GM23338 (cell line): Measurements from ENCODE around the gene PRKCG. TPM values are rescaled to one million over a fixed set of nuclear protein-coding genes. Genes with fewer than 3 reads are reported as not detected.
A peak's percentile ranks its signal among the peaks of the same experiment; 100 is the strongest.

Experiments
- ATAC-seq: fragments of 200-7000 bp; cut with Tn5 transposase; 3 replicates; pipeline ENCODE4 v1.9.1; 2020
- DNase-seq: peaks from one replicate; pipeline ENCODE4 v3.0.0-alpha.2; 2015; ENCODE audit warnings: low spot score
- H2AFZ ChIP-seq: fragments of 200-600 bp; sonication (generic); 2 replicates; pipeline ENCODE4 v1.8.0; 2016; ENCODE audit warnings: antibody characterized with exemption, mild to moderate bottlenecking, moderate library complexity
- H3F3A ChIP-seq: fragments of 200-600 bp; sonication (generic); replicated peaks from 2 replicates; pipeline ENCODE4 v1.8.0; 2017; ENCODE audit warnings: antibody characterized with exemption, mixed run types, low read depth
- H3K27ac ChIP-seq: fragments of 200-600 bp; sonication (generic); 2 replicates; pipeline ENCODE4 v1.6.1; 2016; ENCODE audit warnings: low read depth
- H3K27me3 ChIP-seq: fragments of 200-600 bp; sonication (generic); 2 replicates; pipeline ENCODE4 v1.8.0; 2016; ENCODE audit warnings: mild to moderate bottlenecking, mixed run types, moderate library complexity; ENCODE audit not compliant: insufficient read depth
- H3K36me3 ChIP-seq: fragments of 200-600 bp; sonication (generic); 2 replicates; pipeline ENCODE4 v1.8.0; 2016; ENCODE audit warnings: mild to moderate bottlenecking; ENCODE audit not compliant: insufficient read depth
- H3K4me1 ChIP-seq: fragments of 200-600 bp; sonication (generic); 2 replicates; pipeline ENCODE4 v1.8.0; 2016; ENCODE audit warnings: mild to moderate bottlenecking, moderate library complexity; ENCODE audit not compliant: insufficient read depth
- H3K4me2 ChIP-seq: fragments of 200-600 bp; sonication (generic); 2 replicates; pipeline ENCODE4 v1.7.1; 2017; ENCODE audit warnings: mixed run types
- H3K4me3 ChIP-seq: fragments of 200-600 bp; sonication (generic); 2 replicates; pipeline ENCODE4 v1.6.1; 2016; ENCODE audit warnings: mixed run types
- H3K79me2 ChIP-seq: fragments of 200-600 bp; sonication (generic); replicated peaks from 2 replicates; pipeline ENCODE4 v1.8.0; 2017; ENCODE audit warnings: mild to moderate bottlenecking; ENCODE audit not compliant: insufficient read depth
- H3K9me2 ChIP-seq: fragments of 200-600 bp; sonication (generic); 2 replicates; pipeline ENCODE4 v1.8.0; 2017; ENCODE audit not compliant: insufficient read depth
- H4K20me1 ChIP-seq: fragments of 200-600 bp; sonication (generic); replicated peaks from 2 replicates; pipeline ENCODE4 v1.8.0; 2017; ENCODE audit warnings: mild to moderate bottlenecking; ENCODE audit not compliant: insufficient read depth
- H3K27ac Mint-ChIP-seq: 2 replicates; pipeline ENCODE4 v1.8.0; 2020; ENCODE audit warnings: inconsistent platforms, mild to moderate bottlenecking, moderate library complexity, mixed read lengths
- H3K27me3 Mint-ChIP-seq: 3 replicates; pipeline ENCODE4 v1.8.0; 2022; ENCODE audit warnings: low read depth, mild to moderate bottlenecking, moderate library complexity, mixed read lengths, inconsistent platforms; ENCODE audit not compliant: insufficient read depth, poor library complexity
- H3K36me3 Mint-ChIP-seq: 3 replicates; pipeline ENCODE4 v1.8.0; 2021; ENCODE audit warnings: low read depth, mild to moderate bottlenecking, inconsistent platforms, moderate library complexity, mixed read lengths
- H3K4me1 Mint-ChIP-seq: 3 replicates; pipeline ENCODE4 v1.8.0; 2020; ENCODE audit warnings: mild to moderate bottlenecking, inconsistent platforms, mixed read lengths
- H3K4me3 Mint-ChIP-seq: 3 replicates; pipeline ENCODE4 v1.8.0; 2021; ENCODE audit warnings: moderate library complexity, mild to moderate bottlenecking, inconsistent platforms, mixed read lengths
- H3K9me3 Mint-ChIP-seq: 3 replicates; pipeline ENCODE4 v1.8.0; 2020; ENCODE audit warnings: moderate library complexity, mild to moderate bottlenecking, inconsistent platforms, mixed read lengths
- CREB1 ChIP-seq: fragments of 250-450 bp; sonication (Bioruptor Pico); IDR thresholded peaks from 2 replicates; pipeline ENCODE4 v1.5.0; 2020; ENCODE audit warnings: low read depth, mild to moderate bottlenecking, moderate library complexity
- CTCF ChIP-seq, 2 experiments: fragments of 200-600 bp in 1 of 2; sonication (generic) in 1 of 2; conservative IDR thresholded peaks; 2 replicates each; pipeline versions ENCODE4 v1.5.1 to v1.6.1; 2016 to 2017; ENCODE audit warnings: antibody characterized with exemption in 2 of 2, low read depth in 2 of 2, mild to moderate bottlenecking in 2 of 2, moderate library complexity in 1 of 2
- EZH2 ChIP-seq: fragments of 200-600 bp; sonication (generic); IDR thresholded peaks from one replicate; pipeline ENCODE4 v1.8.0; 2017; ENCODE audit warnings: antibody characterized with exemption, mild to moderate bottlenecking, low read depth; ENCODE audit not compliant: unreplicated experiment
- JUNB ChIP-seq: IDR thresholded peaks from one replicate; pipeline ENCODE4 v1.6.1; 2016; ENCODE audit warnings: antibody characterized with exemption; ENCODE audit not compliant: unreplicated experiment
- POLR2AphosphoS5 ChIP-seq: IDR thresholded peaks from 2 replicates; pipeline ENCODE4 v1.6.1; 2016; ENCODE audit warnings: antibody characterized with exemption, low read depth
- STAT1 ChIP-seq: IDR thresholded peaks from one replicate; pipeline ENCODE4 v1.6.1; 2016; ENCODE audit warnings: antibody characterized with exemption; ENCODE audit not compliant: unreplicated experiment
- ZNF114 ChIP-seq: fragments of 250-450 bp; sonication (Bioruptor Pico); IDR thresholded peaks from 2 replicates; pipeline ENCODE4 v1.5.0; 2020; ENCODE audit warnings: mild to moderate bottlenecking, moderate library complexity
- ZNF462 ChIP-seq: fragments of 250-450 bp; sonication (Bioruptor Pico); IDR thresholded peaks from 2 replicates; pipeline ENCODE4 v1.5.0; 2020; ENCODE audit warnings: mild to moderate bottlenecking, moderate library complexity
- polyA plus RNA-seq: library from polyadenylated mRNA; unstranded; fragments of >200 nt; fragmentation: Nextera tagmentation; extraction: Ambion mirVana; gene quantifications from 2 replicates; pipeline ENCODE4 v1.2.1, GENCODE V29; 2016
- total RNA-seq: library from RNA; depleted of rRNA; stranded (reverse); fragments of >200 nt; shearing (Covaris generic); gene quantifications from 2 replicates; pipeline ENCODE4 v1.2.3, GENCODE V29; 2014
- TF ChIP-seq, protein P1 (sequence below): IDR thresholded peaks from 2 replicates; pipeline ENCODE4 v1.6.1; 2016; ENCODE audit warnings: antibody characterized with exemption

The PRKCG gene
- total and polyA plus RNA-seq, 2 experiments from 2014 or later: 15.4 to 15.9 TPM

GRCh38 chr19:53904909-53905308, 22.9 kb downstream of the PRKCG start (continued):
- TF ChIP-seq ZNF462 (CRISPR knock-in tag): no peak

DNA sequence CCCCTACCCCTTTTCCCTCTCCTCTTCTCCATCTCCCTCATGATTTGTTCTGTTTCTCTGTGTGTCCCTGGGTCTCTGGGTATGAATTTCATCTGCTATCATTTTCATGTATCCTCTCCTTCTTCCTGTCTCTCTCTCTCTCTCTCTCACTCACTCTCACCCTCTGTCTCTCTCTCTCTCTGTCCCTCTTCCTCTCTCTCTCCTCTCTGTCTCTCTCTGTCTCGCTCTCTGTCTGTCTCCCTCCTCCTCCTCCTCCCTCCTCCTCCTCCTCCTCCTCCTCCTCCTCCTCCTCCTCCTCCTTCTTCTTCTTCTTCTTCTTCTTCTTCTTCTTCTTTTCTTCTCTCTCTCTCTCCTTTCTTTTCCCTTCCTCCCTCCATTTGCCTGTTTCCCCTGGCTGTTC, 23.8 kb downstream of the PRKCG start:
- peaks cover 35% of the 10 kb centered on the region for H3K27me3 ChIP-seq

More for the DNA sequence above, 23.8 kb downstream of the PRKCG start:
- peaks cover 19% of the 10 kb centered on the region; the same call in 1 of the 2 replicates for H3F3A ChIP-seq
- ATAC-seq (no peak), DNase-seq (peak; percentile 4)
- no peak overlapping the region for H3K27ac Mint-ChIP-seq
- H3K79me2 ChIP-seq: peaks cover 6% of the 10 kb centered on the region
- H3K4me3 ChIP-seq: peak overlapping the region; percentile 77
- H4K20me1 ChIP-seq: no peaks in the 10 kb centered on the region; the same call in 1 of the 2 replicates
- peaks cover 4% of the 10 kb centered on the region; the same call in 1 of the 2 replicates for H3K36me3 ChIP-seq
- no peak overlapping the region for H3K27ac ChIP-seq
- peaks cover 35% of the 10 kb centered on the region for H3K4me1 Mint-ChIP-seq
- H3K4me1 ChIP-seq: peaks cover 11% of the 10 kb centered on the region; the same call in 1 of the 2 replicates
- H3K9me2 ChIP-seq: no peaks in the 10 kb centered on the region
- H3K27me3 Mint-ChIP-seq: peaks cover 52% of the 10 kb centered on the region
- peaks cover 3% of the 10 kb centered on the region; the same call in 1 of the 3 replicates for H3K9me3 Mint-ChIP-seq
- peak overlapping the region; percentile 95 for H3K4me2 ChIP-seq
- peaks cover 4% of the 10 kb centered on the region; the same call in 2 of the 3 replicates for H3K36me3 Mint-ChIP-seq
- TF ChIP-seq EZH2 (no peak), CTCF (conservative IDR thresholded peaks at IDR 0.05; ENCODE audit: low read depth in 2 of 2) (no peak), ZNF114 (CRISPR knock-in tag) (no peak), JUNB (no peak), STAT1 (no peak), CREB1 (CRISPR knock-in tag) (no peak), POLR2AphosphoS5 (no peak)
- TF ChIP-seq, protein P1, sequence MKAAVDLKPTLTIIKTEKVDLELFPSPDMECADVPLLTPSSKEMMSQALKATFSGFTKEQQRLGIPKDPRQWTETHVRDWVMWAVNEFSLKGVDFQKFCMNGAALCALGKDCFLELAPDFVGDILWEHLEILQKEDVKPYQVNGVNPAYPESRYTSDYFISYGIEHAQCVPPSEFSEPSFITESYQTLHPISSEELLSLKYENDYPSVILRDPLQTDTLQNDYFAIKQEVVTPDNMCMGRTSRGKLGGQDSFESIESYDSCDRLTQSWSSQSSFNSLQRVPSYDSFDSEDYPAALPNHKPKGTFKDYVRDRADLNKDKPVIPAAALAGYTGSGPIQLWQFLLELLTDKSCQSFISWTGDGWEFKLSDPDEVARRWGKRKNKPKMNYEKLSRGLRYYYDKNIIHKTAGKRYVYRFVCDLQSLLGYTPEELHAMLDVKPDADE: no peak
- peak overlapping the region; percentile 79; the same call in 2 of the 3 replicates for H3K4me3 Mint-ChIP-seq
- H2AFZ ChIP-seq: no peak overlapping the region
